Hepatocyte (in vitro differentiated cells): Measurements from ENCODE around the gene PXDN.

Experiments
- CTCF ChIP-seq: fragments of 200-600 bp; sonication (generic); IDR thresholded peaks from 2 replicates; pipeline ENCODE4 v1.5.1; 2016; ENCODE audit warnings: antibody characterized with exemption, mild to moderate bottlenecking; ENCODE audit not compliant: poor library complexity
- EZH2 ChIP-seq: fragments of 200-600 bp; sonication (generic); IDR thresholded peaks from 2 replicates; pipeline ENCODE4 v1.6.1; 2016; ENCODE audit warnings: antibody characterized with exemption, mild to moderate bottlenecking, borderline replicate concordance

GRCh38 chr2:1656326-1656960, 87.9 kb downstream of the PXDN start:
- TF ChIP-seq CTCF (no peak), EZH2 (no peak)
